DOHH2 (cell line): ENCODE data around the gene TM4SF1.

Source experiments
- CTCF ChIP-seq: fragments of 200-600 bp; sonication (generic); IDR thresholded peaks from one replicate; pipeline ENCODE4 v1.5.1; 2014; ENCODE audit warnings: antibody characterized with exemption, mild to moderate bottlenecking, low read depth, low read length; ENCODE audit not compliant: poor library complexity, severe bottlenecking
- EZH2phosphoT487 ChIP-seq: fragments of 200-600 bp; sonication (generic); IDR thresholded peaks from 2 replicates; pipeline ENCODE4 v1.6.1; 2017; ENCODE audit warnings: borderline replicate concordance, mild to moderate bottlenecking, antibody characterized with exemption, low read length, moderate library complexity, mixed read lengths

GRCh38 chr3:149390772-149391212, 13.3 kb upstream of the TM4SF1 start:
- no peak for TF ChIP-seq CTCF
- no peak for TF ChIP-seq EZH2phosphoT487
